DLD1 (cell line): ENCODE results near the gene CDH18.

Experiments
- in situ Hi-C: cut with HindIII; loops from 2 replicates; pipeline ENCODE4 v1.10.0; 2017; ENCODE audit warnings: low sequenced_read_pairs

The CDH18 gene

GRCh38 chr5:19739671-19740070 lies 248.3 kb downstream of the CDH18 start:
- in situ Hi-C loops: no loop called here

- in situ Hi-C loops: no loop called here
These were observed 253.2 kb downstream of the CDH18 start for GRCh38 chr5:19734776-19735175.

- in situ Hi-C loops: no loop called here
These were observed 254.1 kb downstream of the CDH18 start for GRCh38 chr5:19733612-19734495.

- in situ Hi-C loops: no loop called here
These were observed 259.4 kb downstream of the CDH18 start for GRCh38 chr5:19728571-19728970.

- in situ Hi-C loops: no loop called here
These were observed 268.9 kb downstream of the CDH18 start for GRCh38 chr5:19719109-19719508.

GRCh38 chr5:19713740-19714139 lies 274.3 kb downstream of the CDH18 start:
- in situ Hi-C loops: no loop called here

GRCh38 chr5:19709403-19709802 lies 278.6 kb downstream of the CDH18 start:
- in situ Hi-C loops: no loop called here

- in situ Hi-C loops: no loop called here
These were observed 281.2 kb downstream of the CDH18 start for GRCh38 chr5:19706776-19707175.

GRCh38 chr5:19701731-19702130 lies 286.3 kb downstream of the CDH18 start:
- in situ Hi-C loops: no loop called here

- in situ Hi-C loops: no loop called here
These were observed 292.9 kb downstream of the CDH18 start for GRCh38 chr5:19694949-19695611.

GRCh38 chr5:19690978-19691377 lies 297.0 kb downstream of the CDH18 start:
- in situ Hi-C loops: no loop called here

GRCh38 chr5:19685473-19685872 lies 302.5 kb downstream of the CDH18 start:
- in situ Hi-C loops: no loop called here

- in situ Hi-C loops: no loop called here
These were observed 311.1 kb downstream of the CDH18 start for GRCh38 chr5:19676895-19677294.

- in situ Hi-C loops: no loop called here
These were observed 327.3 kb downstream of the CDH18 start for GRCh38 chr5:19660679-19661078.

GRCh38 chr5:19655627-19656026 lies 332.4 kb downstream of the CDH18 start:
- in situ Hi-C loops: no loop called here

- in situ Hi-C loops: no loop called here
These were observed 349.5 kb downstream of the CDH18 start for GRCh38 chr5:19638461-19638860.

GRCh38 chr5:19630876-19631275 lies 357.1 kb downstream of the CDH18 start:
- in situ Hi-C loops: no loop called here

- in situ Hi-C loops: no loop called here
These were observed 361.8 kb downstream of the CDH18 start for GRCh38 chr5:19626211-19626610.

GRCh38 chr5:19625562-19625961 lies 362.4 kb downstream of the CDH18 start:
- in situ Hi-C loops: no loop called here

GRCh38 chr5:19619571-19619970 lies 368.4 kb downstream of the CDH18 start:
- in situ Hi-C loops: no loop called here

GRCh38 chr5:19616701-19617215 lies 371.2 kb downstream of the CDH18 start:
- in situ Hi-C loops: no loop called here

GRCh38 chr5:19615661-19616060 lies 372.3 kb downstream of the CDH18 start:
- in situ Hi-C loops: no loop called here
